A549 treated with CORT108297 at 1 μM for 4 hours (cell line): ENCODE results near the gene CLDN16. TPM values are rescaled to one million over a fixed set of nuclear protein-coding genes. Genes with fewer than 3 reads are reported as not detected.

Source experiments
- total RNA-seq: library from RNA; stranded (reverse); fragments of 200-300 nt; extraction: Qiagen RNA extraction; gene quantifications from 5 replicates; pipeline ENCODE4 v1.2.3, GENCODE V29; 2022

The CLDN16 gene, protein sequence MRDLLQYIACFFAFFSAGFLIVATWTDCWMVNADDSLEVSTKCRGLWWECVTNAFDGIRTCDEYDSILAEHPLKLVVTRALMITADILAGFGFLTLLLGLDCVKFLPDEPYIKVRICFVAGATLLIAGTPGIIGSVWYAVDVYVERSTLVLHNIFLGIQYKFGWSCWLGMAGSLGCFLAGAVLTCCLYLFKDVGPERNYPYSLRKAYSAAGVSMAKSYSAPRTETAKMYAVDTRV
- total RNA-seq, result 0.14 TPM in 2 of 5 replicates, not detected in the others

DNA sequence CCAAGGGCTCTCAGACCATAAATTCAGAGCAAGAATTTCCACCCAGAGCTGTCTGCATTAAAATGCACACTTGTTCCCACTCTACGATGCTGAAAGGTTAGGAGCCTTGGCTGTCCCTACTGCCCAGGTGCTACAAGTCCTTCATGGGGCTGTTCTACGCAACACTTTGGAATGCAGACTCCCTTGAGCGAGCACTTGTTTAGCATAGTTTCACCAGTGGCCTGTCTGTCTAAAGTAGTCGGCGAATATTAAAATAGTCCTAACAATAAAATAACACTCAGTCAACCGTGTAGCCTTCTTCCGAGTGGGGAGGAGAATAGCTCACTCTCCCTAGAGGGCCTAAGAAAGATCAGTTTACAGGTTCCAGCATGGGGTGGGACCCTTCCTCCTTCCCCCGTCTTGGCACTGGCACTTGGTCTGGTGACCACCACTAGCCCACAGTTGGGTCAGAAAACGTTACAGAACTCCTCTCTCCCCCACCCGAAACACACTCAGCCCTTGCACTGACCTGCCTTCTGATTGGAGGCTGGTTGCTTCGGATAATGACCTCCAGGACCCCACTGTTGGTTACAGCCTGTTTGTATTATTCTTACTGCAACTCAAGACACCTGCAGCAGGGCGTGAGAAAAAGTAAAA lies at the start of gene CLDN16:
Gene CLDN16 (plus strand): TSS at position 586 of the 636 bp plus-strand sequence. CDS start 167 bp downstream, outside the sequence.

DNA sequence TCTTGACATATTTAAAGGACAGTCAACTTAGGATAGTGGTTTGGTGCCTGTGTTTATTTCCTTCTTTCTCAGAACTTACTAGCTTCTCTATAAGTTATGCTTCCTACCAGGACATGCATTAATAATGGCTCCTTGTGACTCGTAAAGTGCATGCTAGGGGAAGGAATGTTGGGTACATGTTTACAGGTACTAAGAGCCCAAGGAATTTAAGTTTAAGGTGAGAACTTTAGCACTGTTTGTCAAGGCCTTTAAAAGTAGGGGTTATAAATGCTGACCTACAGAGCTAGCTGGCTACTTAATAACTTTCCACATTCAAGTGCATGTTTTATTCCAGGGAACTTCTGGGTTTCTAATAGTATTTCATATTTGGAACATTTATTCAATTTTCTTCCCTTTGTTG lies 61.8 kb downstream of the CLDN16 start, which contains the start of gene TMEM207:
Gene TMEM207 (minus strand): TSS at position 101 of the 400 bp plus-strand sequence. CDS start 92 bp downstream, at position 9.

Other genes with a start within 250 kb of the CLDN16 start
- 21.1 to 29.3 TPM (median 26.0 TPM) in 5 replicates for gene CLDN1, start 65.7 kb upstream of the CLDN16 start, total RNA-seq
- gene TMEM207, start 61.7 kb downstream of the CLDN16 start, total RNA-seq, result not detected in 5 replicates
- 5.0 to 6.5 TPM (median 5.7 TPM) in 5 replicates for gene IL1RAP, start 125.9 kb downstream of the CLDN16 start, total RNA-seq